ENCODE results near the gene CISD1.

Gene CISD1

GRCh38 chr10:58260334-58260733 is 8.6 kb upstream of the CISD1 start:
- no peak for TF ChIP-seq POLR2AphosphoS5 (IDR thresholded peaks at IDR 0.05; ENCODE audit: low read depth, low read length)
- TF ChIP-seq TAF1 (IDR thresholded peaks at IDR 0.05; ENCODE audit: borderline replicate concordance, insufficient read depth, low read length), result no peak
- no peak for TF ChIP-seq FOXP2 (optimal IDR thresholded peaks at IDR 0.05; ENCODE audit: borderline replicate concordance, extremely low read depth, extremely low read length, insufficient read depth)
- TF ChIP-seq, protein P1, sequence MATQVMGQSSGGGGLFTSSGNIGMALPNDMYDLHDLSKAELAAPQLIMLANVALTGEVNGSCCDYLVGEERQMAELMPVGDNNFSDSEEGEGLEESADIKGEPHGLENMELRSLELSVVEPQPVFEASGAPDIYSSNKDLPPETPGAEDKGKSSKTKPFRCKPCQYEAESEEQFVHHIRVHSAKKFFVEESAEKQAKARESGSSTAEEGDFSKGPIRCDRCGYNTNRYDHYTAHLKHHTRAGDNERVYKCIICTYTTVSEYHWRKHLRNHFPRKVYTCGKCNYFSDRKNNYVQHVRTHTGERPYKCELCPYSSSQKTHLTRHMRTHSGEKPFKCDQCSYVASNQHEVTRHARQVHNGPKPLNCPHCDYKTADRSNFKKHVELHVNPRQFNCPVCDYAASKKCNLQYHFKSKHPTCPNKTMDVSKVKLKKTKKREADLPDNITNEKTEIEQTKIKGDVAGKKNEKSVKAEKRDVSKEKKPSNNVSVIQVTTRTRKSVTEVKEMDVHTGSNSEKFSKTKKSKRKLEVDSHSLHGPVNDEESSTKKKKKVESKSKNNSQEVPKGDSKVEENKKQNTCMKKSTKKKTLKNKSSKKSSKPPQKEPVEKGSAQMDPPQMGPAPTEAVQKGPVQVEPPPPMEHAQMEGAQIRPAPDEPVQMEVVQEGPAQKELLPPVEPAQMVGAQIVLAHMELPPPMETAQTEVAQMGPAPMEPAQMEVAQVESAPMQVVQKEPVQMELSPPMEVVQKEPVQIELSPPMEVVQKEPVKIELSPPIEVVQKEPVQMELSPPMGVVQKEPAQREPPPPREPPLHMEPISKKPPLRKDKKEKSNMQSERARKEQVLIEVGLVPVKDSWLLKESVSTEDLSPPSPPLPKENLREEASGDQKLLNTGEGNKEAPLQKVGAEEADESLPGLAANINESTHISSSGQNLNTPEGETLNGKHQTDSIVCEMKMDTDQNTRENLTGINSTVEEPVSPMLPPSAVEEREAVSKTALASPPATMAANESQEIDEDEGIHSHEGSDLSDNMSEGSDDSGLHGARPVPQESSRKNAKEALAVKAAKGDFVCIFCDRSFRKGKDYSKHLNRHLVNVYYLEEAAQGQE (IDR thresholded peaks at IDR 0.05; ENCODE audit: insufficient read depth in 1 of 2, low read depth in 2 of 2, low read length in 2 of 2), result no peak
- TF ChIP-seq SIN3A (IDR thresholded peaks at IDR 0.05; ENCODE audit: borderline replicate concordance, insufficient read depth, low read length), result no peak

GRCh38 chr10:58262766-58263165 is 6.2 kb upstream of the CISD1 start:
- TF ChIP-seq, protein P1 (IDR thresholded peaks at IDR 0.05; ENCODE audit: insufficient read depth in 1 of 2, low read depth in 2 of 2, low read length in 2 of 2), result no peak
- TF ChIP-seq SIN3A (IDR thresholded peaks at IDR 0.05; ENCODE audit: borderline replicate concordance, insufficient read depth, low read length), result no peak
- TF ChIP-seq FOXP2 (optimal IDR thresholded peaks at IDR 0.05; ENCODE audit: borderline replicate concordance, extremely low read depth, extremely low read length, insufficient read depth), result no peak
- no peak for TF ChIP-seq TAF1 (IDR thresholded peaks at IDR 0.05; ENCODE audit: borderline replicate concordance, insufficient read depth, low read length)
- TF ChIP-seq POLR2AphosphoS5 (IDR thresholded peaks at IDR 0.05; ENCODE audit: low read depth, low read length), result no peak

DNA sequence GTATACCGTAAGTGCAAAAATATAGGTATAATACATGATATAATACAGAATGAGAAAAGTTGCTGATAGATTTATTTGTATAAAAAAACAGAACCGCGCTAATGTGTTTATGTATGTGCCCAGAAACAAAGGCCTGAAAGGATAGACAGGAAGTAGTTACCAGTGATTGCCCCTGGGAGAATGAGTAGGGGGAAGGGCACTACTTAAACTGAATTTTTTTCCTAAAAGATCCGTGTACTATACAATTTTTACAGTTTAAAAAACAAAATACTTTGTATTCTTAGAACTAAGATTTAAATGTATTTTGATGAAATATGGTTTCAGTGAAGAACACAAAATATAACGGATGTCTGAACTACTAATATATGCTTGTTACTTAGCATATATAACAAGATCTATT is 4.2 kb upstream of the CISD1 start:
- TF ChIP-seq, protein P1 (IDR thresholded peaks at IDR 0.05; ENCODE audit: insufficient read depth in 1 of 2, low read depth in 2 of 2, low read length in 2 of 2), result no peak
- TF ChIP-seq POLR2AphosphoS5 (IDR thresholded peaks at IDR 0.05; ENCODE audit: low read depth, low read length) (no peak), TAF1 (IDR thresholded peaks at IDR 0.05; ENCODE audit: borderline replicate concordance, insufficient read depth, low read length) (no peak), SIN3A (IDR thresholded peaks at IDR 0.05; ENCODE audit: borderline replicate concordance, insufficient read depth, low read length) (no peak), FOXP2 (optimal IDR thresholded peaks at IDR 0.05; ENCODE audit: borderline replicate concordance, extremely low read depth, extremely low read length, insufficient read depth) (no peak)

DNA sequence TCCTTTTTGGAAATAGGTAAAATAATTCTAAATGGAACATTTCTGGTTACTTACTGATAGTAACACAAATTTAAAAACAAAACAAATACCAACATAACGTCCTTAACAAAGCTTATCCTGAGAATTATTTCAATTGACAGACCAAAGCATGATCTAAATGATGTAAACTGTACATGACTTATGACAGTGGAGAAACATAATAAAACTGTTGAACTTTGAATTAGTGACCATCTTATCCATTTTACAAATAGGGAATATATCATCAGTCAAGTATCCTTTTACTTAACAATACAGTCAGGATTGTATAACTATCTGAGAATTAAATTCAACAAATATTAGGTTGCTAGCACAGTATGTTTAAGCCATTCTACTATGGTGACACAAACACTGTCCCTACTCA is 3.7 kb upstream of the CISD1 start:
- TF ChIP-seq, protein P1 (IDR thresholded peaks at IDR 0.05; ENCODE audit: insufficient read depth in 1 of 2, low read depth in 2 of 2, low read length in 2 of 2), result no peak
- TF ChIP-seq POLR2AphosphoS5 (IDR thresholded peaks at IDR 0.05; ENCODE audit: low read depth, low read length), result no peak
- no peak for TF ChIP-seq SIN3A (IDR thresholded peaks at IDR 0.05; ENCODE audit: borderline replicate concordance, insufficient read depth, low read length)
- no peak for TF ChIP-seq FOXP2 (optimal IDR thresholded peaks at IDR 0.05; ENCODE audit: borderline replicate concordance, extremely low read depth, extremely low read length, insufficient read depth)
- no peak for TF ChIP-seq TAF1 (IDR thresholded peaks at IDR 0.05; ENCODE audit: borderline replicate concordance, insufficient read depth, low read length)
